ENCODE measurements around the gene LTBP3. TPM values are rescaled to one million over a fixed set of nuclear protein-coding genes. Genes with fewer than 3 reads are reported as not detected.

LTBP3 gene
- total and polyA plus RNA-seq, 9 of the 15 experiments (the other 6 are each of a cell fraction or from before 2014, with no cell fraction given), result 0.06 to 20.5 (median 4.8) TPM

- TF ChIP-seq LEF1 (IDR thresholded peaks at IDR 0.05), result no peak
- no peak for TF ChIP-seq ZNF778 (CRISPR knock-in tag; IDR thresholded peaks at IDR 0.05)
- TF ChIP-seq DACH1 (IDR thresholded peaks at IDR 0.05; ENCODE audit: partially characterized antibody), result no peak
- TF ChIP-seq THRA (IDR thresholded peaks at IDR 0.05), result no peak
- TF ChIP-seq POU5F1 (IDR thresholded peaks at IDR 0.05; ENCODE audit: borderline replicate concordance, low read depth, low read length, partially characterized antibody), result no peak
- no peak for TF ChIP-seq TCF7 (IDR thresholded peaks at IDR 0.05; ENCODE audit: borderline replicate concordance)
- no peak for TF ChIP-seq ZBTB17 (CRISPR knock-in tag; IDR thresholded peaks at IDR 0.05)
- TF ChIP-seq MYC (IDR thresholded peaks at IDR 0.05; ENCODE audit: low read depth, low read length), result no peak
- no peak for TF ChIP-seq MYC (CRISPR knock-in tag; IDR thresholded peaks at IDR 0.05; ENCODE audit: borderline replicate concordance, low read depth)
- no peak for TF ChIP-seq ZNF395 (CRISPR knock-in tag; IDR thresholded peaks at IDR 0.05)
- peak overlapping the region; percentile 76 to 95; a peak in 3 of 4 replicates for H3K9ac ChIP-seq (ENCODE audit: insufficient read depth in 1 of 2, low read depth in 2 of 2, low read length in 2 of 2)
- intact Hi-C loops (cut with micrococcal nuclease), result no loop called here
- H3K4me1 ChIP-seq (replicated peaks in 1 of 2; ENCODE audit: control insufficient read depth in 2 of 2, insufficient read depth in 2 of 2, low read length in 2 of 2), result peaks cover 46 to 90% of the 10 kb centered on the region in 2 experiments
- H3K27me3 ChIP-seq (ENCODE audit: control insufficient read depth in 2 of 2, insufficient read depth in 2 of 2, low read length in 2 of 2), result no peaks in the 10 kb centered on the region; a peak in 1 of 5 replicates
- FAIRE-seq (no peak), DNase-seq (ENCODE audit: extremely low read depth in 1 of 4, low spot score in 3 of 4) (no peak), ATAC-seq (no peak)
- POLR2A ChIA-PET, result interaction anchor here (1.0 to 1.7 kb wide), 4 partner anchors 9 to 79 kb away, joined by 3 to 6 read pairs (median 4); partner anchors contain the start of gene MALAT1
- peaks cover 5% of the 10 kb centered on the region for H3K9me1 ChIP-seq (ENCODE audit: control insufficient read depth, insufficient read depth, low read length)
- WGBS (ENCODE audit: insufficient coverage, low coverage, missing lambda C conversion rate), result 77% methylated on average over 7 of the region's 8 CpGs
- peak overlapping the region; percentile 90 for H3K4me2 ChIP-seq (ENCODE audit: insufficient read depth, low read length)
- H3K79me2 ChIP-seq (ENCODE audit: control insufficient read depth, insufficient read depth, low read length), result peaks cover 43% of the 10 kb centered on the region
- peaks cover 57% of the 10 kb centered on the region; the same call in 2 of the 3 replicates for H3K36me3 ChIP-seq (ENCODE audit: control insufficient read depth, insufficient read depth, low read length)
- no peak overlapping the region; the same call in 1 of the 2 replicates for H3K4me3 ChIP-seq
- no TSS peak for BruUV-seq (replicated peaks)
- in situ Hi-C loops (cut with MboI), result no loop called here
- no peaks in the 10 kb centered on the region for H3K9me3 ChIP-seq (replicated peaks; ENCODE audit: control insufficient read depth, insufficient read depth, low read depth, low read length)
- H4K20me1 ChIP-seq (replicated peaks; ENCODE audit: control insufficient read depth, insufficient read depth, low read length), result no peaks in the 10 kb centered on the region
- no peak overlapping the region for H2AFZ ChIP-seq (ENCODE audit: low read depth, low read length)
- CTCF ChIA-PET (ENCODE audit: low intra/inter-chr PET ratio), result no interaction called here
- H3K27ac ChIP-seq (ENCODE audit: extremely low read depth, low read depth, low read length), result peak overlapping the region; percentile 84; the same call in 1 of the 3 replicates
Measured at GRCh38 chr11:65577756-65578109, 19.6 kb upstream of the LTBP3 start.
